Right lobe of liver (tissue), 6 donors: Measurements from ENCODE around the gene PDCD4. TPM values are rescaled to one million over a fixed set of nuclear protein-coding genes. Genes with fewer than 3 reads are reported as not detected.

Experiments
- ATAC-seq, 4 donors: fragments of 200-7000 bp; cut with Tn5 transposase; one replicate each; pipeline ENCODE4 v1.9.1; 2020; ENCODE audit warnings: mild to moderate bottlenecking in 4 of 4, moderate library complexity in 4 of 4
- DNase-seq, 3 donors: peaks; one replicate each; pipeline ENCODE4 v3.0.0-alpha.2; 2020
- H3K27ac ChIP-seq, 3 donors: fragments of 200-600 bp; one replicate each; pipeline ENCODE4 v1.8.0; 2022
- H3K27me3 ChIP-seq, 2 donors: fragments of 200-600 bp; one replicate each; pipeline ENCODE4 v1.8.0; 2022
- H3K36me3 ChIP-seq, 4 donors: fragments of 200-600 bp; sonication (generic) in 1 of 4; one replicate each; pipeline versions ENCODE4 v1.5.1 to v1.8.0; 2017 to 2022; ENCODE audit warnings: control low read depth in 1 of 4
- H3K4me1 ChIP-seq, 4 donors: fragments of 200-600 bp; sonication (generic) in 1 of 4; one replicate each; pipeline versions ENCODE4 v1.5.1 to v1.8.0; 2017 to 2022; ENCODE audit warnings: control low read depth in 1 of 4
- H3K4me3 ChIP-seq, 3 donors: fragments of 200-600 bp; one replicate each; pipeline ENCODE4 v1.8.0; 2022
- H3K9me3 ChIP-seq, 4 donors: fragments of 200-600 bp; sonication (generic) in 1 of 4; one replicate each; pipeline versions ENCODE4 v1.5.1 to v1.8.0; 2017 to 2022; ENCODE audit warnings: control low read depth in 1 of 4
- POLR2A ChIP-seq: fragments of 450-650 bp; IDR thresholded peaks from one replicate; pipeline ENCODE4 v1.6.1; 2017; ENCODE audit warnings: antibody characterized with exemption, mild to moderate bottlenecking
- WGBS: methylation state at CpG from one replicate; pipeline ENCODE4 v1.1.6; 2018; ENCODE audit warnings: low coverage, low lambda C conversion rate; ENCODE audit not compliant: insufficient coverage; ENCODE audit errors: missing lambda C conversion rate; 5-methylcytosine and 5-hydroxymethylcytosine counted together
- intact Hi-C, 2 donors: fragments of 100-400 bp; cut with DNase I; formaldehyde crosslinking; loops; one replicate each; pipeline versions ENCODE4 v1.11.2 to v1.14.1; 2022
- total RNA-seq, 6 experiments: library from RNA; depleted of rRNA in 2 of 6; stranded (reverse); fragments of >200 nt in 2 of 6; fragmentation: NEBNext Ultra II Directional in 3 of 6; extraction: Animal tissue kit (Norgen Biotek cat#: 25700) in 3 of 6; gene quantifications; one replicate each; pipeline versions ENCODE4 v1.1.0 to v1.2.4, GENCODE V29; 2016 to 2023
- TF ChIP-seq, protein P1 (sequence below), 4 donors: fragments of 200-600 bp in 3 of 4; fragments of 450-650 bp in 1 of 4; IDR thresholded peaks; one replicate each; pipeline versions ENCODE4 v1.5.1 to v1.8.0; 2016 to 2022; ENCODE audit warnings: antibody characterized with exemption in 4 of 4, mild to moderate bottlenecking in 2 of 4
- donor health status: DM: no; HTN: yes; CAD: no.
- donor health status: DM: no; HTN: no; CAD: no.
- donor health status: DM: no; HTN: no; CAD: no.
- donor health status: DM: no; HTN: yes; CAD: no.
- donor health status: DM: no; HTN: yes; CAD: no.

Gene PDCD4
- total RNA-seq, 6 experiments from 2014 or later = 10.8 to 105 (median 32.5) TPM

DNA sequence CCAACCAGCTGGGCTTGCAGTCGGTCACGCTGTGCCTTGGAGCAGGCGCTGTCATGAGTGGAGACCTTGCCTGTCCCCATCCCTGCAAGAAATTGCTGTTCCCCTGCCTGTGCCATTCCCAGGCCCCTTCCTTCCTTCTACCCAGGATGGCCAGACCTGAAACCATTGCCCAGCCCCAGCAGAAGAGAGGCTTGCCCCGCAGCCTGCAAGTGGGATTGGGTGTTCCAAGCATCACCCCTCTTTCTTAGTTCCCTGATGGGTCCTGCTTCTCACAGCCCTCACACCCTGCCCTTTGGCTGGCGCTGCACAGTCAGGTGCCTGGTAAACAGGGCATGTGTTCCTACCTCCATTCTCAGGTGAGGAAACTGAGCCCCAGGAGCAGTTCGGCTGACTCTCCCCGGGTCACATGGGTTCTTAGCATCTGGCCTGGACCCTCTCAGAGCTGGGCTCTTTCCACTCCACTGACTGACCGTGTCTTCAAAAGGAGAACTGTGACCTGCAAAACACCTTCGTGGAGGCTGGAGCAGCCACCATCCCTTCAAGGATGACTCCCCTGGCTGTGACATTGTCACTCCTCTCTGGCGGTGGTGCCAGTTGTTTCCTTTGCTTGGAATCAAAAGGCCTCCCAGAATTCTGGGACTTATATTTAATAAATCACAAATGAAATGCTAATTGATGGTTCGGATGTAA lies 41.9 kb upstream of the PDCD4 start:
- WGBS = 92% methylated on average over 6 of the region's 11 CpGs
- Histone ChIP-seq H3K27ac (no peak overlapping the region), H3K9me3 (no peaks in the 10 kb centered on the region), H3K4me1 (no peaks in the 10 kb centered on the region), H3K27me3 (no peaks in the 10 kb centered on the region), H3K36me3 (no peaks in the 10 kb centered on the region), H3K4me3 (no peak overlapping the region)
- no peak for TF ChIP-seq POLR2A
- TF ChIP-seq, protein P1, sequence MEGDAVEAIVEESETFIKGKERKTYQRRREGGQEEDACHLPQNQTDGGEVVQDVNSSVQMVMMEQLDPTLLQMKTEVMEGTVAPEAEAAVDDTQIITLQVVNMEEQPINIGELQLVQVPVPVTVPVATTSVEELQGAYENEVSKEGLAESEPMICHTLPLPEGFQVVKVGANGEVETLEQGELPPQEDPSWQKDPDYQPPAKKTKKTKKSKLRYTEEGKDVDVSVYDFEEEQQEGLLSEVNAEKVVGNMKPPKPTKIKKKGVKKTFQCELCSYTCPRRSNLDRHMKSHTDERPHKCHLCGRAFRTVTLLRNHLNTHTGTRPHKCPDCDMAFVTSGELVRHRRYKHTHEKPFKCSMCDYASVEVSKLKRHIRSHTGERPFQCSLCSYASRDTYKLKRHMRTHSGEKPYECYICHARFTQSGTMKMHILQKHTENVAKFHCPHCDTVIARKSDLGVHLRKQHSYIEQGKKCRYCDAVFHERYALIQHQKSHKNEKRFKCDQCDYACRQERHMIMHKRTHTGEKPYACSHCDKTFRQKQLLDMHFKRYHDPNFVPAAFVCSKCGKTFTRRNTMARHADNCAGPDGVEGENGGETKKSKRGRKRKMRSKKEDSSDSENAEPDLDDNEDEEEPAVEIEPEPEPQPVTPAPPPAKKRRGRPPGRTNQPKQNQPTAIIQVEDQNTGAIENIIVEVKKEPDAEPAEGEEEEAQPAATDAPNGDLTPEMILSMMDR (IDR thresholded peaks at IDR 0.05) = no peak
- DNase-seq (no peak), ATAC-seq (no peak)
- intact Hi-C loops = no loop called here

DNA sequence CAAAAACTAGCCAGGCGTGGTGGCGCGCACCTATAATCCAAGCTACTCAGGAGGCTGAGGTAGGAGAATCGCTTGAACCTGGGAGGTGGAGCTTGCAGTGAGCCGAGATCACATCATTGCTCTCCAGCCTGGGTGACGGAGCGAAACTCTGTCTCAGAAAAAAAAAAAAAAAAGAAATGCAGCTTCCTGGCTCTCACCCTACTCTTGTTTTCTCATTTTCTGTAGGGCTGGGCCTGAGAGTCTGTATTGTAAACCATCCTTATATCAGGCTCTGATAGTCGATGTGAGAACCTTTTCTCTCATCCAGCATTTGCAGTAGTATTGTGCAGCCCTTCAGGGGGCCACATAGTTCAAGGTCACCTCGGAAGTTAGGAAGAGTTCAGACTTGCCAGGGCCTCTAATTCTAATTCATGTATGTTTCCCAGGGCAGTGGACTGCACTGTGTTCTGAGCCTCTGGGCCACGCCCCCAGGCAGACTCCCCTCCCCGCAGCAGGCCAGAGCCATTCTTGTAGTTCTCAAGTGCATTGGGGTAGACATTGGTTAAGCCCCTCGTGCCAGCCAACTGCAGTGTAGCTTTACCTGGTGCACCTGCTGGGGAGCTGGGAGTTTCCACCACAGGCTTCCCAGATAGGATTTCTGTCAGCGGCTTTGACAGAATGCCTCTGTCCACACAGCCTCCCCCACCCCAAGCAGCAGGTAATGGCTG lies 38.3 kb upstream of the PDCD4 start:
- H3K4me1 ChIP-seq = no peaks in the 10 kb centered on the region
- H3K36me3 ChIP-seq = no peaks in the 10 kb centered on the region
- no peak overlapping the region for H3K27ac ChIP-seq
- no peaks in the 10 kb centered on the region for H3K9me3 ChIP-seq
- TF ChIP-seq, protein P1 (IDR thresholded peaks at IDR 0.05) = no peak
- TF ChIP-seq POLR2A = no peak
- no peaks in the 10 kb centered on the region for H3K27me3 ChIP-seq
- no peak for DNase-seq
- H3K4me3 ChIP-seq = no peak overlapping the region
- intact Hi-C loops = no loop called here
- 73% methylated on average over 6 of the region's 13 CpGs for WGBS
- no peak for ATAC-seq

DNA sequence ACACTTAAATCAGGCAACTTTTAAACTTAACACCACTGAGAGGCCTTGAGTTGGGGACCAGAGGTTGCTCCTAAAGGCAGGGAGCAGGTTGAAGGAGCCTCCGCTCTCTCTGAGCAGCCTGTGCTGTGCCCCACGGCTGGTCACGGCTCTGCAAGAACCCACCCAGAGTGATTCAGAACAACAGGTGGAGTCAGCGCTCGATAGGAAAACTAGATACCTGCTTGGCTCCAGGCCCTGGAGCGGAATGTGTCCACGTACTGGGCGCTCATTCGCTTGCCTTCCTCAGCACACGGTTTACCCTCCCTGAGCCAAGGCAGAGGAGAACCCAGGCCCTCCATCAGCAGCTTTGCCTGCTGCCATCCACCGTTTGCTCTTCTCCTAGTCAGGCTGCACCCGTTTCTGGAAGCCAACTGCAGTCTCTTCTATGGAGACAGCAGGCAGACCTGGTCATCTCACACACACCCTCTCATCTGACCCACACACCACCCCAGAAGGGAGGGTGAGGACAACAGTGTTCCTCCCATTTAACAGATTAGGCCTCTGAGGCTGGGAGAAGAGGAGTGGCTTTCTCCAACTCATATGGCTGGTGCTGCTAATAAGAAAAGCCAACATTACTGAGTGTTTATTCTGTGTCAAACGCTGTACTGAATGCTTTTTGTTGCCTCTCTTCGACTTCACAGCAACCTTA lies 37.6 kb upstream of the PDCD4 start:
- DNase-seq (no peak), ATAC-seq (no peak)
- Histone ChIP-seq H3K9me3 (no peaks in the 10 kb centered on the region), H3K4me1 (no peaks in the 10 kb centered on the region), H3K27ac (no peak overlapping the region), H3K36me3 (no peaks in the 10 kb centered on the region), H3K27me3 (no peaks in the 10 kb centered on the region), H3K4me3 (no peak overlapping the region)
- 82% methylated on average over 2 of the region's 14 CpGs for WGBS
- no peak for TF ChIP-seq POLR2A
- TF ChIP-seq, protein P1 (IDR thresholded peaks at IDR 0.05) = no peak
- intact Hi-C loops = no loop called here

DNA sequence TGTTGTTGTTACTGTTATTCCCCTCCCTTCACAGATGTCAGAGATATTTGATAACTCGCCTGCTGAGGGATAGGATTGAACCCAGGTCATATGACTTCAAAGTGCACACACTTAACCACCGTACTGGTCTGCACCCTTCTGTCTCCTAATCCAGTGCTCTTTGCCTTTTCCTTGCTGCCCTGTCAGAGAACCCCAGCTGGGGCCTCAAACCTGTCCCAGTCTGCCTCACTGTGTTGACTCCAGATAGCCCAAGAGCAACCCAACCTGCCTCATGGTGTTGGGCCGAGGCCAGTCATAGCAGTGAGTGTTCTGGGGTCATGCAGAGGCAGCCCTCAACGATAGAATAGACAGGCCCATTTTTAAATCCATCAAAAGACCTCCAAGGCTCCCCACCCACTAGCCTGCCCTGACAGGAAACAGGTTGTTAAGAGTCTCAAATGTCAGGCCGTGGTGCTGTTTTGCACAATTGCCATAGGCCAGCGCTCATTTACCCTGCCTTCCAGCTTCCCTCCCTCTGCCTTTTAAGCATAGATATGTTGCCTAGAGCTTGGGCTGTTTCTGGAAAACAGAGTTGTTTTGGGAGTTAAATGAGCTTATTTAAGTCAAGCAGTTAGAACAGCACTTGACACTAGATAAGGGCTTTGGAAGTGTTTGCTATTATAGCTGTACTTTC lies 37.0 kb upstream of the PDCD4 start:
- H3K4me3 ChIP-seq = no peak overlapping the region
- no peak for TF ChIP-seq POLR2A
- TF ChIP-seq, protein P1 (IDR thresholded peaks at IDR 0.05) = no peak
- intact Hi-C loops = no loop called here
- DNase-seq (no peak), ATAC-seq (peak in 1 of 4 donors; percentile 25)
- WGBS = 58% methylated on average over 5 of the region's 6 CpGs
- no peaks in the 10 kb centered on the region for H3K4me1 ChIP-seq
- H3K9me3 ChIP-seq = no peaks in the 10 kb centered on the region
- no peaks in the 10 kb centered on the region for H3K36me3 ChIP-seq
- H3K27ac ChIP-seq = no peak overlapping the region
- no peaks in the 10 kb centered on the region for H3K27me3 ChIP-seq
